HG02678 (cell line): Measurements from ENCODE around the gene PARD3.
"Not testable (repeated sequence)": the region's sequence is repeated elsewhere in the genome, so short reads cannot be mapped to it uniquely, and the experiment has no call there.

Source experiments
- ATAC-seq: cut with Tn5 transposase; IDR thresholded peaks from one replicate; pipeline ENCODE4 v1.9.1; 2021; ENCODE audit warnings: mild to moderate bottlenecking, moderate library complexity; ENCODE audit not compliant: unreplicated experiment

Gene PARD3

GRCh38 chr10:34074051-34074450, 741.0 kb downstream of the PARD3 start:
- no peak for ATAC-seq

- not testable (repeated sequence) for ATAC-seq
Measured at GRCh38 chr10:34067741-34068140, 747.4 kb downstream of the PARD3 start.

GRCh38 chr10:34063592-34063991, 751.5 kb downstream of the PARD3 start:
- ATAC-seq: no peak

- no peak for ATAC-seq
Measured at GRCh38 chr10:34061841-34062240, 753.3 kb downstream of the PARD3 start.
